ENCODE results near the gene PACRG.

PACRG gene

DNA sequence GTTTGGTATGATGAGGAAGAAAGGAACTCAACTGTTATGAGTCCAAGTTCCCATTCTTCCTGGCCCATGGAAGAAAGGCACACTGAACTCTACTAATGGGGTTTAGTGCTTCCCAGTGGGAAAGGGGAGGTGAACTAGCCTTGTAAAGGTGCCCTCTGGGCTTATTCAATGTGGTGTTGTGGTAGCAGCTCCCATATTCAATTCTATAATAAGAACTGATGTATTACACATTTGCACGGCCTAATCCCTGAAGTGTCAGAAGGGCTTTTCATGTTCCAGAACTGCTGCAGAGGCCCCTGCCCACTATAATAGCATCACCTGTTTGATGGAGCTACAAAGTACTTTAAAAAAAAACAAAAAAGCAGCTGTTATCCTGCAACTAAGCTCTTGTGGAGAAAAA, 17.4 kb upstream of the PACRG start:
- DNase-seq (ENCODE audit: low read depth in 1 of 2, low spot score in 1 of 2), result no peak

DNA sequence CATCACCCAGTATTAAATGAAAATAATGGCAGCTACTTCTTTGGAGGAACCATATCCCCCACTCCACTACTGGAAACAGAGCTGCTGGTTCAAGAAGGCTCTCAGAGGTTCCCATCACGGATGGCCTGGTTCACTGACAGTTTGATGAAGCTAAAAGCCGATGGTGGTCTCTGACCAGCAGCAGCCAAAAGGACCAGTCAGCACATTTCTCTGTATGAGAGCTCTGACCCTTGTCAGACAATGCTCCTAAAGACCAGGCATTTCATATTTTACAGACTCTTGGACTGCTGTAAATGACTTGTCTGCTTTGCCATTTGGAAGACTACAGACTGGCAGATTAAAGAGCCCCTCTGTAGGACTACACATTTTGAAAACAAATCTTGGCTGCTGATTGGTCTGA, 16.8 kb upstream of the PACRG start:
- DNase-seq (ENCODE audit: low read depth in 1 of 2, low spot score in 1 of 2), result no peak

DNA sequence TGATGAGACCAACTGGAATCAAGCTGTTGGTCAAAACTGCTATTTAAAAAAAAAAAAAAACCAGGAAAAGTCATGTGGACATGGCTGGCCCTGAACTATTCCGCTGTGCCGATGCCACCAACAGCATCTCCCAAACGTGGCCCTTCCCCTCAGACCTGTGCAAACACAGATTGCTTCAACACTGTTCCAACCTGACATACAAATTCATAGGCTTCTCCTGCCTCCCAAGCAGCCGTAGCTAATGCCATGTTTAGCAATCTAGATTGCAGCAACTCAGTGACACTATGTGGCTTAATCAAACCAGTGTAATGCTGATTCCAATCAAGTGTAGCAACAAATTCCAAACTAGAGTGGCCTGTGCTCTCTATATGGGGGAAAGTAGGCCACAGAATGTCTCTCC, 16.4 kb upstream of the PACRG start:
- DNase-seq (ENCODE audit: low read depth in 1 of 2, low spot score in 1 of 2), result no peak

DNA sequence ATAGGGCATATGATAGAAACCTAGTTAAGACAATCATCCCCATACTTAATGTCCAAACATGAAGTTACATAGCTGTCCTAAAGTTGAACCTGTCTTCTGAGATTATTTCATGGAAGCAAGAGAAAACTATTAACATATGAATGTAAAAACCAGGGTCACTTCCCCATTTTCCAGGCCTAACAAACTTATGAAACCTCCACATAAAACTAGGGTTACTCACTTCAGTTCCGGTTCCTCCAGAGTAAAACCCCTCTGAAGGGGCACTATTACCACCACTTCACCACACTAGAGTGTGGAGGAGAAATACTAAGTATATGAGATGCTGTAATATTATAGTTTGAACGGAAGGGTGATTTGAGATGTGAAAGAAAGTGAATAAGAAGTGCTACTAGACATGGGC, 15.1 kb upstream of the PACRG start:
- DNase-seq (ENCODE audit: low read depth in 1 of 2, low spot score in 1 of 2), result no peak

DNA sequence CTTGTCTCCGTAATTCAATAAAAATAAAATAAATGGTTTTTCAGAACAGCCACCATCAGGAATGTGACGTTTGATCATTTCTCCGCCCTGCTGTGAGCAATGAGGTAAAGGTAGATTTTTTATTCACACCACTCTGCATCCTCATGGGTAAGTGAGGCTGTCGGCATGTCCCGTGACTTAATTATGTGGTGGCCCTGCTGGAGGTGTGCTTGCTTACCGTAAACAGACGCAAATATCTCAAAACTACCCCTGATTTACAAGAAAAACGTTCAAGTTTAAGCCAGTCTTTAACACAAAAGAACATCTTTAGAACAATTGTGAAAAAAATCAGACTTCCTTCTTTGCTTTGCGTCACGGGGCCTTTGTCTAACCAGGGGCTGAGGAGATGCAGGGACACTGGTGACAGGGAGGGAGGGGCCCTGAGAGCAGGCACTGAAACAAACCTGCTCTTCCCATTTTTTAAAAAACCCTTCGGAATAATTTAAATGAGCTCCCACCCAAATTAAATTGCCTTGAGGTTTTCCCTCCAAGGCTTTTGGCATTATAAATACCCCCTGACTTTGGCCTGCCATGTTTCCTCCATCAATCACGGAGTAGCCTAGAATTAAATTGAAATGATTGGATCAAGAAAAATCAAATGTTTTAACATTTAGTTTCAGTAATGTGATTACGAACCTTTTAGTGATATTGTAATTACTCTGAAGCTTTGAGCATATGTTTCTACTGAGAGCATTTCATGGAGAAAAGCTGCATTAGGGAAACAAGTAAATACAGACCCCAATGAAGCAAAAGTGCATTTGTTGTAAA, 13.6 kb upstream of the PACRG start:
- no peak for DNase-seq (ENCODE audit: low read depth in 1 of 2, low spot score in 1 of 2)

DNA sequence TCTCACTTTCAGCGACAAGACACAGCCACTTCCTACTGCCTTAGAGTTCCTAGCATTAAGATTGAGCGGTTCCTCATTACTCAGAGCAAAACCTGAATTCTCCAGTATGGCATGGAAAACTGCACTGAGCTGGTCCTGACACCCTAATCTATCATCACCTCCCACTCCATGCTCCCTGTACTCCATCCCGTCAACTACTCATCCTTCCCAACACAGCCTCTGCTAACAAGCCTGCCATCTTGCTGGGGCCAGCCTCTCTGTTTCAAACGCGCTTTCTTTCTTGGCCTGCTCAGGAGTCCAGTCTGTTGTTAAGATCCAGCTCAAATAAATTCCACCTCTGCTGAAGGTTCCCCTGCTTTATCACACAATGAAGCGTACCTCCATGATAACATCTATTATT, 12.2 kb upstream of the PACRG start:
- no peak for DNase-seq (ENCODE audit: low read depth in 1 of 2, low spot score in 1 of 2)

DNA sequence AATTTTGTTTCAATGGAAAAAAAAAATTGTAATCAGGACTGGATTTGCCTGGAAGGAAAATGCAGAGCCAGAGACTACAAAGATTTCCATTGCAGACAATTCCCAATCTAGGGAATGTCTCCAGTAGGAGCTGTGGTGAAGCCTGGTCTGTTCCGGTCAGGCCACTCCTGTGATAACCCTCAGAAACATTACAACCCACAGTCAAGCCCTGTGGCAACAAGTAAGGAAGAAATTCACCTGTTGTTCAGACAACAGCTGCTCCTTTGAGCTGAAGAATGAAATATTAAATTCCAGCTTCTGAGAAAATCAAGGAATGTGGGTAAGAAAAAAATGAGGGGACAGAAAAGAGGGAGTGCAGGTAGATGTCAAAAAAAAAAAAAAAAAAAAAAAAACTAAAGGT, 8.2 kb upstream of the PACRG start:
- DNase-seq (ENCODE audit: low read depth in 1 of 2, low spot score in 1 of 2), result no peak

DNA sequence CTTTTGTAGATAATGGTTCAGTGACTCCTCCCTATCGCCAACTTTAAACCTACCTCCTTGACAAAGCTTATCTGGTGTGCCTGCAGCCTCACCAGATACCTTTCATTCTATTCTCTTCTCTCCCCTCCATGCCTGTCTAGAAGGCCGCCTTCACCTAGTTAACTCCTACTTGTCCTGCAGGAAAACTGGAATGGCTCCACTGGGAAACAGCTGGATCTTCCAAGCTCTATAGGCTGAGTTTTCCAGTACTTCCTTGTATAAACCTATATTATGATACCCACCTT, 6.4 kb upstream of the PACRG start:
- no peak for DNase-seq (ENCODE audit: low read depth in 1 of 2, low spot score in 1 of 2)

DNA sequence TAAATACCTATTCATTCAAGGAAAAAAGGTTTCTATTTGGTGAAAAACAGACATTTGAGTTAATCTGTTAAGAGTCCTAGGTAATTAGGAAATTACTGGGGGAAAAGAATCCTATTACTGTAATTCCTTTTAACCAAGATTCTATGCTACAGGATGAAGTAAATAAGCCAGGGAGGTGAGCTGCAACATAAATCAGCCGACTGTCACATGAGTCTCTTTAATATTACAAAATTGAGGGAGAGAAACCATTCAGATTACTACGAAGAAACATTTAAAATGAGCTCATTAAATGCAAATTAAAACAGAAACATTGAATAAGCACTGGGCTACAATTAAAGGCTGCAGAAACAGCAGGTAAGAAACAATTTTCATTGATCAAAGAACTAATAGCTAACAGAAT, 5.5 kb upstream of the PACRG start:
- DNase-seq (ENCODE audit: low read depth in 1 of 2, low spot score in 1 of 2), result no peak

DNA sequence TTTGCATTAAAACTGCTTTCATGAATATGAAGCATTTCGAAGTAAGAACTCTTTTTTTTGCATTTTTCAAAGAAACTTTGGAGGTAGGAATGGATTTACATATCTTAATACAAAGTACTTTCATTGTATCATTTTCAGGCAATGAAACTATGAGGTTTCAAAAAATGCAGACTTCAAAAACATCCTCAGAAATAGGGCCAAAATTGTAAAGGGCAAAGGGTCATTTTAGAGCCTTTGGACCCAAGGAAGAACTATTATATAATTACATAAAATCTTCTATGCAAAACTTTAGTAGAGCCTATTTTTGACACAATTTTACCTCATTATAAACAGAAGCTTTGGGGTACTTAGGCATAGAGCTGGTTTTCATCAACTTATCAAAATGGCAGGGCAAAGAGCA, 5.1 kb upstream of the PACRG start:
- no peak for DNase-seq (ENCODE audit: low read depth in 1 of 2, low spot score in 1 of 2)

DNA sequence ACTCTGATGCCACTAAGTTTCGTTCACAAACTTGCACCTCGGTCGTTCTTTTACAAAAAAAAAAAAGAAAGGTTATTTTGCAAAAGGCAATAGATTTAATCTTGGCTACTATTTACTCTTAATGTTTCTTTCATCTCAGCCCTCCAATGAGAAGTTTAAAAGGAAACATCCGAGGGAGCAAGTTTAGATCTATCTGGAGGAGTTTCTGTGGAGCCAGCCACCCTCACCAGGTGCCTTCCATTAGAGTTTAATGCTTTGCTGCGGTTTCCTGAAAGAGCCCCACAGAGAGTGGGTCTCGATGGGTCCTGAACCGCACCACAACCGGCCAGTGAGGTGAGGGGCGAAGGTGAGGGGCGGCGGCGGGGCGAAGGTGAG, 840 bp upstream of the PACRG start:
- DNase-seq (ENCODE audit: low read depth in 1 of 2, low spot score in 1 of 2), result no peak

DNA sequence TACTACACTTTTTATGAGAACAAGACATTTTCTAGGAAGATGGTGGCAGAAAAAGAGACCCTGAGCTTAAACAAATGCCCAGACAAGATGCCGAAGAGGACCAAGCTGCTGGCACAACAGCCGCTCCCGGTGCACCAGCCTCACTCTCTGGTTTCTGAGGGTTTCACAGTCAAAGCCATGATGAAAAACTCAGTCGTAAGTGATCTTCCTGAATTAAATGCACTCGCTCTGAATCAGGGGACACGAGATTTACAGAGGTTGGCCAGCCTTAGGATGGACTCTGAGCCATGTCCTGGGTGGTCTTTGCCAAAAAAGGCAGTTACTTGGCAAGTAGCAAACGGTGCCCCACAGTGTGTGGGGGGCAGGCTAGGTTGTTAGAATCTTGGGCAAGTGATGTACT, 423 bp downstream of the PACRG start:
- no peak for DNase-seq (ENCODE audit: low read depth in 1 of 2, low spot score in 1 of 2)

DNA sequence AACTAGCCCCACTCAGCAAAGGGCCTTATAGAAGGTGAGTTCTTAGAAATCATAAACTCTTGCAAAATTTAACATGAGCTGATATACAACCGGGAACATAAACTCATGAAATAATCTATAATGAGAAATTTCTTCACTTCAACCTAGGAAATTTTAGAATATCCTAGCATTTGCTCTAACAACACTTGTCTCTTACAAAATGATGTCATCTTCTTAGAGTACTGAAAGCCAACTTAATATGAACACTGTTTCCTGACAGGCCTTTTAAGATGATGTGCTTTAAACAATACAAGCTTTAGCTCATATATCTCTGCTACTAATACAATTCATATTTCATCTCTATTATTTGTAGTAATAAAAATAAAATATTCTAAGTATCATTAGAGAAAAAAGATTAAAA, 932 bp downstream of the PACRG start:
- no peak for DNase-seq (ENCODE audit: low read depth in 1 of 2, low spot score in 1 of 2)

DNA sequence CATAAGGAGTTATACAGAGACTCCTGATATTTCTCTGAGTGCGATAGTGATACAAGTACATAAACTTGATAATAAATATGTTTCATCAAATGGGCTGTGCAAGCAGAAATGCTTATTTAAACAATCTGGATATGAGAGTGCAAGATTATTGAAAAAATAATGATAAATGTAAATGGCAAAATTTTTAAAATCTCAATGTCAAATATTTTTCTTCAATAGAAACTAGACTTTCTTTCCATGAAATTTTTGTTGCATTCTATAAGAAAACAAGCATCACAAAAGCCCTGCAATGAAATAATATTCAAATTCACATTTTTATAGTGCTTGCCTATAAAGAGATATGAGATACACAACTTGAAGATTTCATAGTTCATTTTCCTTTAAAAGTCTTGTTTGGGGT, 2.7 kb downstream of the PACRG start:
- no peak for DNase-seq (ENCODE audit: low read depth in 1 of 2, low spot score in 1 of 2)

DNA sequence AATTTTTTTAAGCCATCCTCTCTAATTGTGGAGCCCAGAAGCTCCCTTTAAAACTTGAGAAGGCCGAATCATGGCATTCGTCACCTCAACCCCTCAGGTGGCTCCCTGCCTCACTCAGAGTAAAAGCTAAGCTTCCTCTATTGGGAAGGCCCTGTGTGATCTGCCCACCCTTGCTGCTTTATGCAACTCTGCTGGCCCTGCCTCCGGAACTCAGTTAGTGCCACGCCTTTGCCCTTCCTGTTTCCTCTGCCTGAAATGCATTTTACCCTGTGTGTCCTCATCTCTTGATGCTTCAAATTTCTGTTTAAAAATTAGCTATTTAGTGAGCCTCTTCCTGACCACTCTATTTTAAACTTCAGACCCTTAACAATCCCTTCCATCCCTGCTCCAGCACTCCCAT, 5.7 kb downstream of the PACRG start:
- DNase-seq (ENCODE audit: low read depth in 1 of 2, low spot score in 1 of 2), result no peak

DNA sequence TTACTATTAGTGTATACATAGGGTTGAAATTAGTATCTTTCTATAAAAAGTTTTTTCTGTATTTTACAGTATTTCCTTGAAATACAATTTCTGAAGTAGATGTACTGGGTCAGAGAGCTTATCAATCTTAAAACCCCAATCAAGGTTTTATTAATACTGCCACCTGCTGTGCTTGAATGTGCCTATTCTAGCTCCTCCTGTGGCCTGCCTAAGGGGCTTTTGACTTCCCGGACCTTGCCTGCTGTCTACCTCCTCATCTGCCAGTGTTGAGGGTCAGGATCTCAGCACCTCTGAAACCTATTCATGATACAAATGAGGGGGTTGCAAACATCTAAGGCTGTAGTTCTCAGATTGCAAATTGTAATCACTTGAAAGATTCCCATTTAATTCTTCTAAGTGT, 9.2 kb downstream of the PACRG start:
- DNase-seq (ENCODE audit: low read depth in 1 of 2, low spot score in 1 of 2), result no peak

DNA sequence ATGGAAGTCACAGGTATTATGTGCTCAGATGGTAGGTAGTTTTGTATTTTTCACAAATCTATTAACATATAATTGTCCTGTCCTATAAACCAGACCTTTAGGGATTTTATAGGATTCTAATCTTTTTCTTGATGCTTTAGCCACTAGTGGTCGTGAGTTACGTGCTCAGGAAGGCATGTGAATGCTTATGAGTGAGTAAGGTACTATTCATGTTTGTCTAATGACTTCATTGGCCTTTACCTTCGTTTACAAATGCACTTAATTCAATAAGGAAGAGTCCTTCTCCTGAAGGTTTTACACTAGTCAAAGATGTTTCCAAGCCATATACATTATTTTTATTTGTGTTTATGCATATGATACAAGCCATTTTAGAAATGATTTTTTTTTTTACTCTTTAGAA, 23.0 kb downstream of the PACRG start:
- DNase-seq (ENCODE audit: low read depth in 1 of 2, low spot score in 1 of 2), result no peak

DNA sequence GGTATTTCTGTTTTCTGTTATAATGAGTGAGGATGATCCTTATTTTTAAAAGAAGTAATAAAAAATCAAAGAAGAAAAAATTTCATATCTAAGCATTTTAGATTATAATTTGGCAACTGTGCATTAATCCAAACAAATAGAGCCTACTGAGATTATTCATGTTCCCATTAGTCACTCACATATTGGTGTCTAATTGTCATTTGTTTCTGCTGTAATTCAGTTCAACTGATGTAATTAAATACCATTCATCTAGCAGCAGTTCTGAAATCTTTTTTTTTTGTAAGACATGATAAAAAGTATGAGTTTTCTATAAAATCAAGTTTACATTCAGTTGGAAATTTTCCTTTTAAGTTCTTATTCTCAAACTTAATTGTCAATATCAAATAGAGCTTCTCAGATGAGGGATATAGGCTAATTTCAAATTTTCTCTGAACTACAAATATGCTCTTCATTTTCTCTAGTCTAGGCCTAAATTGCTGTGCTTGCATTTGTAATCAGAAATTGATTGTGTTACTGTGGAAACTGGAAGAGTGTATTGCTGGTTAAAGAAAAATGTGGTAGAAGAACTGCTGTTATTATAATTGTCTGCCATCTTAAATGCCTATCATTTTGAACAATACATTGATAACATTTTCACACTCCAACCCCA, 23.6 kb downstream of the PACRG start:
- DNase-seq (ENCODE audit: low read depth in 1 of 2, low spot score in 1 of 2), result no peak

DNA sequence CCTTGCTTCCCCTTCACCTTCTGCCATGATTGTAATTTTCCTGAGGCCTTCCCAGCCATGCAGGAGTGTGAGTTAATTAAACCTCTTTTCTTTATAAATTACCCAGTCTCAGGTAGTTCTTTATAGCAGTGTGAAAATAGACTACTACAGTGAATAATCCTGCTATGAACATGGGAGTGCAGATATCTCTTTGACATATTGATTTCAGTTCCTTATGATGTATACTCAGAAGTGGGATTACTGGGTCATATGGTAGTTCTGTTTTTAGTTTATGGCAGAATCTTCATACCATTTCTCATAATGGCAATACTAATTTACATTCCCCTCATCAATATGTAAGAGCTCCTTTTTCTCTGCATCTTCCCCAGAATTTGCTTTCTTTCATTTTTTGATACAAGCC, 26.0 kb downstream of the PACRG start:
- no peak for DNase-seq (ENCODE audit: low read depth in 1 of 2, low spot score in 1 of 2)

DNA sequence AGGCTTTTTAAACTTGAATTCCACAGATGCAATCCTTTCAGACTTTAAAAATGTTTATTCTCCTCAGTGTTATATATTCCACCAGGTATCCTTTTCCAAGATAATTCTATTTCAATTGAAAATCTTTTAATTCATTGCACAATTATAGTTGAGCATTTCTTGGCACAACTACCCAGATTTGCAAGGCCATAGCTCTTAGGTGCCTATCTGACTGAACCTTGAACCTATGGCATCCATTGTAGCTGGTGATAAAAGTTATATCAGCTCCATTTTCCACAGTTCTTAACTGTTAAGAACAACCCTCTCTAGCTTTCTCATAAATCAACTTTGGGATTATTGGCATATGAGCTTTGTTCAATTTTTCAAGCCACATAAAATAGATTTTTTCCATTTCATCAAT, 42.4 kb downstream of the PACRG start:
- no peak for DNase-seq (ENCODE audit: low read depth in 1 of 2, low spot score in 1 of 2)

DNA sequence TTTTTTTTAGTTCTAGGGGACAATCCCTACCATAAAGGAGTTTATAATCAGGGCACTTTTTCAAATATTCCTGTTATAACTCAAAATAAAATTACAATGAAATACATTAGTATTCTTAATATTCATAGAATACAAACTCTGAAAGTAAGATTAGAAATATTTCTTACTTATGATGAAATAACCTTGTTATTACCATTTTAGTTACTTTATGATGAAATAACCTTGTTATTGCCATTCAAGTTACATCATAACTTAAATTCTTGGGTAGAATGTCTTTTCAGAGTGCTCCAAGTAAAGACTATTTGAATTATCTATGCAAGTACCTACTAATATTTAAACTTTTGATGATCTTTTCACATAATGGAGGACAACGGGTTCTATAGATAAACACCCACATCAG, 43.2 kb downstream of the PACRG start:
- no peak for DNase-seq (ENCODE audit: low read depth in 1 of 2, low spot score in 1 of 2)

DNA sequence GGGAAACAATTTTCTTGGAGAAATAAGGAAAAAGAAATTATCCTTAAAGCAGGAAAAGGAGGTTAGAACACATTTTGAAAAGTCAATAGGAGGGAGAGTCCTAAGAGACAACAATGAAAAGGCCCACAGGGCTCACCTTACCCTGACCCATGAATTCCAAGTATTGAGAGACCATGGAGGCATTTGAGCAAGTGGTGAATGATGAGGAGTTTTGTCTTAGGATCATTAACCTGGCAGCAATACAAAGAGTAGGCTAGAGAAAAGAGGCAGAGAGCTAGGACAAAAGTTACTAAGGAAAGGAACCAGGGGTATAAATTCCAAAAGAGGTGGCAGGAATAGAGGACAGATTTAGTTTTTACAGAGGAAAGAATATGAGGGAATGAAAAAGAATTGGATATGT, 44.7 kb downstream of the PACRG start:
- DNase-seq (ENCODE audit: low read depth in 1 of 2, low spot score in 1 of 2), result no peak

DNA sequence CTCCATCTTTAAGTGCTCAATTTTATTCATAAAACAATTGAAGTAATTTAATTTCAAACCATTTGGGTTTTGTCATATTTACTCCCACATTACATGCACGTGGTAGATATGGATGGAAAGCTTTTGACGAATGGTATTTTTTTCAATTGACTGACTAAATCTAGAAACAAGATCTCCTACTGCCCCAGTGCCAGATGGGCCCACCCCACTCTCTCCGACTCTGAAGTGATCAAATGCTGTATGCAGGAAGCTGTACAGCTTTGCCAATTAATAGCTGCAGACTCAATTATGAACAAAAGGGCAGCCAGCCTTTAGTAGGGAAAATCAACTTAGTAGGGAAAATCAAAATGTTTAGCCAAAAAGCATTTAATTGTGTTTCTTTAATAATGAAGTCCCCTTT, 46.2 kb downstream of the PACRG start:
- no peak for DNase-seq (ENCODE audit: low read depth in 1 of 2, low spot score in 1 of 2)

Data from stimulated activated CD4-positive, alpha-beta T cell treated with anti-CD3 and anti-CD28 coated beads, Interleukin-15, amount 100 ng/mL, for 1 hour (primary cell).